Activated B cell treated with CpG ODN at 0.5 μM for 24 hours (primary cell): ENCODE measurements around the gene TM9SF3. TPM values are rescaled to one million over a fixed set of nuclear protein-coding genes. Genes with fewer than 3 reads are reported as not detected.

Experiments used
- ATAC-seq: fragments of 200-7000 bp; cut with Tn5 transposase; one replicate; pipeline ENCODE4 v1.10.0; 2021; ENCODE audit warnings: low read depth, mild to moderate bottlenecking, moderate library complexity
- CTCF ChIA-PET: fragments of 350-600 bp; sonication (Branson Sonifier 250); formaldehyde crosslinking; loops from one replicate; lab custom pipeline; 2021; ENCODE audit warnings: antibody characterized with exemption; lab: Charles Lee
- POLR2A ChIA-PET: fragments of 350-600 bp; sonication (Branson Sonifier 250); formaldehyde crosslinking; loops from one replicate; lab custom pipeline; 2021; ENCODE audit warnings: antibody characterized with exemption; lab: Charles Lee
- DNase-seq: peaks from one replicate; pipeline ENCODE4 v3.0.0; 2022
- H3K27ac Mint-ChIP-seq: one replicate; pipeline ENCODE4 v1.8.0; 2020; ENCODE audit warnings: mixed read lengths
- H3K27me3 Mint-ChIP-seq: one replicate; pipeline ENCODE4 v1.8.0; 2021; ENCODE audit warnings: mixed read lengths
- H3K36me3 Mint-ChIP-seq: one replicate; pipeline ENCODE4 v1.8.0; 2021; ENCODE audit warnings: low read depth, mixed read lengths
- H3K4me1 Mint-ChIP-seq: one replicate; pipeline ENCODE4 v1.8.0; 2021; ENCODE audit warnings: mixed read lengths
- H3K4me3 Mint-ChIP-seq: one replicate; pipeline ENCODE4 v1.8.0; 2020; ENCODE audit warnings: mild to moderate bottlenecking, mixed read lengths
- H3K9me3 Mint-ChIP-seq: one replicate; pipeline ENCODE4 v1.8.0; 2020; ENCODE audit warnings: mixed read lengths
- intact Hi-C: fragments of 100-400 bp; cut with micrococcal nuclease; formaldehyde crosslinking; loops from one replicate; pipeline ENCODE4 v1.15.1; 2024
- total RNA-seq: library from RNA; stranded (reverse); gene quantifications from 2 replicates; pipeline ENCODE4 v1.2.3, GENCODE V29; 2022
- TF ChIP-seq, protein P1 (sequence below): fragments of 200-600 bp; IDR thresholded peaks from one replicate; pipeline ENCODE4 v1.8.0; 2022; ENCODE audit warnings: antibody characterized with exemption, mild to moderate bottlenecking

TM9SF3 gene
- total RNA-seq, 1 donor from 2014 or later, result 61.7 TPM

DNA sequence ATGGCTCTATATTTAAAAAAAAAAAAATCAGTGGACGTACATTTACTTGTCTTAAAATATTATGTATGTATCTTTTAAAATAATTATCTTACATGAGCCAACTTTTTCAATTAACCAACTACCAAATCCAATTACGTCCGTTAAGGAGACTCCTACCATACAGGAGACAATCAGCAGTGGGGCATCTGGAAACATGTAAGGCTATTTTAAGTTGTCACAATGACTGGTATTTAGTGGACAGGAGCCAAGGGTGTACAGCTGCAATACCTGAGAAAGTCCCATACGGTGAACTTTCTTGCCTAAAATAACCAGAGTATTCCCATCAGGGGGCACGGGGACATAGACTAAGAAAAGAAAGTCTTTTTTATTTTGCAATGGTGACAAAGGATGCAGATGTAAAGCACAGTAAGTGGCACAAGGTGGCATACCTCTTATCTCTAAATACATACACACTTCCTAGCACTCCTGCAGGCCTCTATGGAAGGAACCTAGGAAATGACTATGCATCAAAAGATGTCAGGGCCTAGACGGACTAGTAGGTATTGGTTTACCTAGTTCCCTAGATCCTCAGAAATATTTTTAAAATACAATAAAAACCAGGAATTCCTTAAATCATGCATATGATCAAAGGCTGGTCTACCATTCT is 57.1 kb downstream of the TM9SF3 start:
- Mint-ChIP-seq H3K4me1 (no peaks in the 10 kb centered on the region), H3K27ac (no peak overlapping the region), H3K9me3 (no peaks in the 10 kb centered on the region), H3K36me3 (peaks cover 77% of the 10 kb centered on the region), H3K4me3 (no peak overlapping the region), H3K27me3 (no peaks in the 10 kb centered on the region)
- TF ChIP-seq, protein P1, sequence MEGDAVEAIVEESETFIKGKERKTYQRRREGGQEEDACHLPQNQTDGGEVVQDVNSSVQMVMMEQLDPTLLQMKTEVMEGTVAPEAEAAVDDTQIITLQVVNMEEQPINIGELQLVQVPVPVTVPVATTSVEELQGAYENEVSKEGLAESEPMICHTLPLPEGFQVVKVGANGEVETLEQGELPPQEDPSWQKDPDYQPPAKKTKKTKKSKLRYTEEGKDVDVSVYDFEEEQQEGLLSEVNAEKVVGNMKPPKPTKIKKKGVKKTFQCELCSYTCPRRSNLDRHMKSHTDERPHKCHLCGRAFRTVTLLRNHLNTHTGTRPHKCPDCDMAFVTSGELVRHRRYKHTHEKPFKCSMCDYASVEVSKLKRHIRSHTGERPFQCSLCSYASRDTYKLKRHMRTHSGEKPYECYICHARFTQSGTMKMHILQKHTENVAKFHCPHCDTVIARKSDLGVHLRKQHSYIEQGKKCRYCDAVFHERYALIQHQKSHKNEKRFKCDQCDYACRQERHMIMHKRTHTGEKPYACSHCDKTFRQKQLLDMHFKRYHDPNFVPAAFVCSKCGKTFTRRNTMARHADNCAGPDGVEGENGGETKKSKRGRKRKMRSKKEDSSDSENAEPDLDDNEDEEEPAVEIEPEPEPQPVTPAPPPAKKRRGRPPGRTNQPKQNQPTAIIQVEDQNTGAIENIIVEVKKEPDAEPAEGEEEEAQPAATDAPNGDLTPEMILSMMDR, result no peak
- no peak for DNase-seq
- ChIA-PET CTCF (no interaction called here), POLR2A (no interaction called here)
- no peak for ATAC-seq
- intact Hi-C loops, result no loop called here

DNA sequence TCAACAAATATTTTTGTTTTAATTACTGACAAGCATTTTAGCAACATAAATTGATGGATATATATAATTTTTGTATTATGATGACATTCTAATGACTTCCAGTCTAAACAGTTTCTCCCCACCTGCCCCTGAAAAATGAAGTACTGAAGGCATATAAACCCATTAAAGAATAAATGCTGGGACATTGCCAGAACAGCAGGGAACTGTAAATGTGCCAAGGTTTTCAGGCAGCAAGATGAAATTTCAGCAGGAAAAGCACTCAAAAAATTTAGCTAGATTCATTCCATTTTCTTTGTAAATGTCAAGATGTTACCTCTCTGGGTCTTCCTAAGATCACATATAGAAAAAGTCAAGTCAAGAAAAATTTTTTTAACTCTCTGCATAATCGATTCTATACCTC is 62.1 kb downstream of the TM9SF3 start:
- H3K36me3 Mint-ChIP-seq, result peaks cover 79% of the 10 kb centered on the region
- no peak for DNase-seq
- H3K4me3 Mint-ChIP-seq, result no peak overlapping the region
- ChIA-PET CTCF (no interaction called here), POLR2A (no interaction called here)
- no peaks in the 10 kb centered on the region for H3K27me3 Mint-ChIP-seq
- intact Hi-C loops, result loop anchor here (5.0 kb wide), 1 partner anchor 43 kb away; no protein-coding TSS in a partner anchor
- no peak overlapping the region for H3K27ac Mint-ChIP-seq
- ATAC-seq, result no peak
- TF ChIP-seq, protein P1, result no peak
- no peaks in the 10 kb centered on the region for H3K9me3 Mint-ChIP-seq
- H3K4me1 Mint-ChIP-seq, result no peaks in the 10 kb centered on the region

DNA sequence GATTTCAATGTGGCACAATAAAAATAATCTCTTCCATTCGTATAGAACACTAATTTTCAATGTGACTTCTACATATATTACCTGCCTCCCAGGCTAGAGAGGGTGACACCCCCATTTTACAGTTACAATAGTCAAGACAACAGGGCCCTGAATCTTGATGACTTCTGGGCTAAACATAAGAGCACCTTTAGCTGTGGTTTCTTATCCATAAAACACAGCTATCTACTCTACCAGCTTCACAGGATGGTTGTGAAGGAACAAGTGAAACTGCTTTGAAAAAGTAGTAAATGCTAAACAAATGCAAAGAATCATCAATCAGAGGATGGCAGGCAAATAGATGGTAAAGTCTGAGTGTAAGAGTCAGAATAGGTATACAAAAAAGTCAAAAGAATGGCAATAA is 69.5 kb downstream of the TM9SF3 start:
- H3K27me3 Mint-ChIP-seq, result peaks cover 11% of the 10 kb centered on the region
- CTCF ChIA-PET, result no interaction called here
- no peak overlapping the region for H3K27ac Mint-ChIP-seq
- no peak overlapping the region for H3K4me3 Mint-ChIP-seq
- ATAC-seq (no peak), DNase-seq (no peak)
- no peaks in the 10 kb centered on the region for H3K9me3 Mint-ChIP-seq
- H3K4me1 Mint-ChIP-seq, result peaks cover 21% of the 10 kb centered on the region
- peaks cover 27% of the 10 kb centered on the region for H3K36me3 Mint-ChIP-seq
- POLR2A ChIA-PET, result no interaction called here
- intact Hi-C loops, result no loop called here
- TF ChIP-seq, protein P1, result no peak

GRCh38 chr10:96516337-96516736 is 70.5 kb downstream of the TM9SF3 start:
- Mint-ChIP-seq H3K4me1 (peaks cover 26% of the 10 kb centered on the region), H3K27me3 (peaks cover 11% of the 10 kb centered on the region), H3K27ac (no peak overlapping the region), H3K9me3 (no peaks in the 10 kb centered on the region), H3K36me3 (peaks cover 17% of the 10 kb centered on the region), H3K4me3 (no peak overlapping the region)
- CTCF ChIA-PET, result no interaction called here
- DNase-seq (no peak), ATAC-seq (no peak)
- TF ChIP-seq, protein P1, result no peak
- intact Hi-C loops, result no loop called here
- POLR2A ChIA-PET, result no interaction called here

DNA sequence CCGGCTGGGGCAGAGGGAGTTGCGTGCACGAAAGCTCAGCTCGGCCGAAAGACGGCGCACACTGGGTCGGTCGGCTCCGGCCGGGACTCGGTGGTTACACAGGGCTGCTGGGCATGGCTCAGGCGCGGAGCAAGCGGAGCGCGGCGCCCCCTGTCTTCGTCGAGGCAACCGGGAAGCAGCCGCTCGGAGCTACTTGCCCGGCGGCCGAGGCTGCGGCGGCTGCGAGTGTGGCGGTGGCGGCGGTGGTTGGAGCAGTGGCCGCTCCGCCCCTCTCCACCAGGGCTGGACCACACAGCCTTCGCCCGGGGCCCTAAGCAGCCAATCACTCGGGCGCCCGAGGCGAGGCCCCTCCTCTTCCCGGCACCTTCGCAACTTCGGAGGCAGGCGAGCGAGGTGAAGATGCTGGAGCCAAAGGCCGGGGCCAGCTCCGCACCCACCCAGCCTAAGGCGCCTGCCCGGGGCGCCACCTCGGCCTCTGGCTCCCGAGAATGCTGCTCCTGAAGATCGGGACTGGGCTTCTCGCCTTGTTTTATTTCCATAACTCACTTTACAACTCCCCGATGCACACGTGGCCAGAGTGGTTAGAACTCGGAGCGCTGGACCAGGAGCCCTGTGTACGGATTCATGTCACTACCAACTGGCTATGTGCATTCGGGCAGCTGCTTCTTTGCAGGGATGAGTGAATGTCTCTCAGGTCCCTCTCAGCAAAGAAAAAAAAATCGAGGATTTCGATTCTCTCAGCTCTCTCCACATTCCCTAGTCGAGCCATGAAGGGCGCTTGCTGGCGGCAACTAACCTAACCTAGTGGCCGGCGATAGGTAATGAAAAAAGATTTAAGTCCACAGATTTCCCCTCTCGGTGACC is 72.9 kb downstream of the TM9SF3 start, which contains the start of gene TLL2:
TLL2 (minus strand) TSS at position 229 of the 864 bp plus-strand sequence. CDS start 241 bp downstream, outside the sequence.
- H3K4me1 Mint-ChIP-seq, result peaks cover 26% of the 10 kb centered on the region
- ChIA-PET POLR2A (interaction anchor here (0.6 to 1.3 kb wide), 4 partner anchors 30 to 319 kb away, joined by 3 to 4 read pairs (median 3); no protein-coding TSS in a partner anchor), CTCF (interaction anchor here (0.8 to 1.6 kb wide), 7 partner anchors 9 to 139 kb away, joined by 3 to 8 read pairs (median 3); no protein-coding TSS in a partner anchor)
- DNase-seq (peak; percentile 73), ATAC-seq (peak; percentile 80)
- no peaks in the 10 kb centered on the region for H3K9me3 Mint-ChIP-seq
- TF ChIP-seq, protein P1, result no peak
- intact Hi-C loops, result loop anchor here (1.0 to 5.0 kb wide), 7 partner anchors 23 to 857 kb away; partner anchors contain the start of genes ALDH18A1, LCOR and TM9SF3
- peak within 1 kb of the TSS; percentile 83 for H3K4me3 Mint-ChIP-seq
- peak within 1 kb of the TSS; percentile 74 for H3K27ac Mint-ChIP-seq
- peaks cover 2% of the 10 kb centered on the region for H3K36me3 Mint-ChIP-seq
- H3K27me3 Mint-ChIP-seq, result peaks cover 11% of the 10 kb centered on the region
